Caco-2 (cell line): ENCODE results near the gene SLAMF6. TPM values are rescaled to one million over a fixed set of nuclear protein-coding genes. Genes with fewer than 3 reads are reported as not detected.

Experiments
- BruUV-seq: library from RNA; stranded (reverse); fragments of 400-500 nt; replicated peaks from 2 replicates; lab custom pipeline; 2021; lab: Mats Ljungman, UMichigan
- CTCF ChIA-PET: fragments of 300-600 bp; sonication (Branson Sonifier 250); formaldehyde crosslinking; loops from one replicate; lab custom pipeline; 2022; ENCODE audit warnings: antibody characterized with exemption; lab: Charles Lee
- POLR2A ChIA-PET: fragments of 300-600 bp; sonication (Branson Sonifier 250); formaldehyde crosslinking; loops from one replicate; lab custom pipeline; 2022; ENCODE audit warnings: antibody characterized with exemption; lab: Charles Lee
- DNase-seq, 2 experiments: peaks; one replicate each; pipeline versions ENCODE4 v3.0.0 to v3.0.0-alpha.2; 2020 to 2022
- H3K27me3 ChIP-seq: replicated peaks from 2 replicates; pipeline ENCODE4 v1.6.0; 2011; ENCODE audit warnings: low read length; ENCODE audit not compliant: control insufficient read depth, insufficient read depth
- H3K36me3 ChIP-seq: 2 replicates; pipeline ENCODE4 v1.5.1; 2011; ENCODE audit warnings: low read length; ENCODE audit not compliant: control insufficient read depth, insufficient read depth
- H3K4me1 ChIP-seq: fragments of 250-450 bp; sonication (Bioruptor Pico); 2 replicates; pipeline ENCODE4 v1.5.1; 2020; ENCODE audit warnings: mild to moderate bottlenecking
- H3K4me3 ChIP-seq: 2 replicates; pipeline ENCODE4 v1.5.1; 2011; ENCODE audit warnings: low read depth, mild to moderate bottlenecking, control low read depth, low read length
- H3K9me3 ChIP-seq: fragments of 250-450 bp; sonication (Bioruptor Pico); 2 replicates; pipeline ENCODE4 v1.5.1; 2020; ENCODE audit warnings: mild to moderate bottlenecking, moderate library complexity
- H3K27ac Mint-ChIP-seq: one replicate; pipeline ENCODE4 v1.8.0; 2022; ENCODE audit warnings: mixed read lengths; ENCODE audit not compliant: unreplicated experiment
- H3K27me3 Mint-ChIP-seq: one replicate; pipeline ENCODE4 v1.8.0; 2022; ENCODE audit warnings: mixed read lengths; ENCODE audit not compliant: insufficient read depth, unreplicated experiment
- H3K36me3 Mint-ChIP-seq: one replicate; pipeline ENCODE4 v1.8.0; 2022; ENCODE audit warnings: mild to moderate bottlenecking, mixed read lengths; ENCODE audit not compliant: insufficient read depth, unreplicated experiment
- H3K4me1 Mint-ChIP-seq: one replicate; pipeline ENCODE4 v1.8.0; 2022; ENCODE audit warnings: low read depth, mixed read lengths; ENCODE audit not compliant: unreplicated experiment
- H3K4me3 Mint-ChIP-seq: one replicate; pipeline ENCODE4 v1.8.0; 2022; ENCODE audit warnings: mild to moderate bottlenecking, moderate library complexity, mixed read lengths; ENCODE audit not compliant: unreplicated experiment
- H3K9me3 Mint-ChIP-seq: one replicate; pipeline ENCODE4 v1.8.0; 2022; ENCODE audit warnings: mixed read lengths; ENCODE audit not compliant: unreplicated experiment
- intact Hi-C: fragments of 100-400 bp; cut with micrococcal nuclease; formaldehyde crosslinking; loops from one replicate; pipeline ENCODE4 v1.10.0; 2022; ENCODE audit not compliant: unreplicated experiment
- total RNA-seq: library from RNA; stranded (reverse); gene quantifications from 2 replicates; pipeline ENCODE4 v1.2.3, GENCODE V29; 2022
- TF ChIP-seq, protein P1 (sequence below), 2 experiments: fragments of 200-600 bp in 1 of 2; IDR thresholded peaks; 1 replicate in 1 of 2; 2 replicates in 1 of 2; pipeline versions ENCODE4 v1.5.1 to v1.8.0; 2011 to 2022; ENCODE audit warnings: antibody characterized with exemption in 1 of 2, control low read depth in 1 of 2, inconsistent platforms in 1 of 2, low read depth in 1 of 2, low read length in 1 of 2, mild to moderate bottlenecking in 1 of 2, moderate library complexity in 1 of 2; ENCODE audit not compliant: insufficient read depth in 1 of 2, severe bottlenecking in 1 of 2, unreplicated experiment in 1 of 2

SLAMF6 gene
- total RNA-seq, 1 experiment from 2014 or later = not detected

DNA sequence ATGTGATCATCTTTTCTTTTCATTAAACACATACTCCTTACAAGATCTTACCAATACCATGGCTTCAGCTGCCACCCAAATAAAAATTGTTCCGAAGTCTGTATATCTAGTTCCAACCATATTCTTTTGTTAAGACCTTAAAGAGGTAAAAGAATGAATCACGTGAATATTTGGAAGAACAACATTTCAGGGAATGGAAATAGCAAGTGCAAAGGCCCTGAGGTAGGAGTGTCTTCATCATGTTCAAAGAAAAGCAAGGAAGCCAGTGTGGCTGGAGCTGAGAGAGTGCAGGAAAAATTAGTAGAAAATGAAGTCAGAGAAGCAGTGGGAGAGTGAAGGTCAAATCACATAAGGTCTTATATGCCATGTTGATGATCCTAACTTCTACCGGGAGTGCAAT is 50.9 kb downstream of the SLAMF6 start:
- no peak overlapping the region for H3K27ac Mint-ChIP-seq
- no peak overlapping the region for H3K4me3 Mint-ChIP-seq
- Histone ChIP-seq H3K9me3 (no peaks in the 10 kb centered on the region), H3K27me3 (no peaks in the 10 kb centered on the region; the same call in 1 of the 2 replicates), H3K36me3 (no peaks in the 10 kb centered on the region), H3K4me3 (no peak overlapping the region), H3K4me1 (no peaks in the 10 kb centered on the region)
- ChIA-PET CTCF (no interaction called here), POLR2A (no interaction called here)
- intact Hi-C loops = no loop called here
- no peaks in the 10 kb centered on the region for H3K36me3 Mint-ChIP-seq
- DNase-seq = no peak
- no peaks in the 10 kb centered on the region for H3K9me3 Mint-ChIP-seq
- TF ChIP-seq, protein P1, sequence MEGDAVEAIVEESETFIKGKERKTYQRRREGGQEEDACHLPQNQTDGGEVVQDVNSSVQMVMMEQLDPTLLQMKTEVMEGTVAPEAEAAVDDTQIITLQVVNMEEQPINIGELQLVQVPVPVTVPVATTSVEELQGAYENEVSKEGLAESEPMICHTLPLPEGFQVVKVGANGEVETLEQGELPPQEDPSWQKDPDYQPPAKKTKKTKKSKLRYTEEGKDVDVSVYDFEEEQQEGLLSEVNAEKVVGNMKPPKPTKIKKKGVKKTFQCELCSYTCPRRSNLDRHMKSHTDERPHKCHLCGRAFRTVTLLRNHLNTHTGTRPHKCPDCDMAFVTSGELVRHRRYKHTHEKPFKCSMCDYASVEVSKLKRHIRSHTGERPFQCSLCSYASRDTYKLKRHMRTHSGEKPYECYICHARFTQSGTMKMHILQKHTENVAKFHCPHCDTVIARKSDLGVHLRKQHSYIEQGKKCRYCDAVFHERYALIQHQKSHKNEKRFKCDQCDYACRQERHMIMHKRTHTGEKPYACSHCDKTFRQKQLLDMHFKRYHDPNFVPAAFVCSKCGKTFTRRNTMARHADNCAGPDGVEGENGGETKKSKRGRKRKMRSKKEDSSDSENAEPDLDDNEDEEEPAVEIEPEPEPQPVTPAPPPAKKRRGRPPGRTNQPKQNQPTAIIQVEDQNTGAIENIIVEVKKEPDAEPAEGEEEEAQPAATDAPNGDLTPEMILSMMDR (IDR thresholded peaks at IDR 0.05; ENCODE audit: insufficient read depth in 1 of 2, low read depth in 1 of 2, low read length in 1 of 2, severe bottlenecking in 1 of 2, unreplicated experiment in 1 of 2) = no peak
- H3K27me3 Mint-ChIP-seq = peaks cover 6% of the 10 kb centered on the region
- BruUV-seq = no TSS peak
- no peaks in the 10 kb centered on the region for H3K4me1 Mint-ChIP-seq

DNA sequence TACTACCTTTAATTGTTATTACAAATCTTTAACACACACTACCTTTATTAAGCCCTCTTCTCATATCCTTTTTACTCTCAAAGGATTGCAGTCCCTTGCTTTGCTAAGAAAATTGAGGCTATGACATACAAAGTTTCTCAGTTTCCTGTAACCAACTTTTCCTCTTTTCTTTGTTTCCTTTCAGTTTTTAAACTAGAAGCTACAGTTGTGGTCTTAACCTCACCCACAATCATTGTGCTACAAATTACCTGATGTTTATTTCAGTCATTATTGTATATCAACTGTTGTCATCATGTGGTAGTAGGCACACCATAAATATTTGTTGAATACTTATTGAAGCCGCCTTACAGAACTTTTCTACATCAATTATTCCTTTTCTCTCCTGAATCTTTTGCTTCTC is 51.8 kb downstream of the SLAMF6 start:
- no TSS peak for BruUV-seq
- H3K27me3 Mint-ChIP-seq = peaks cover 6% of the 10 kb centered on the region
- DNase-seq = no peak
- Histone ChIP-seq H3K4me3 (no peak overlapping the region), H3K9me3 (no peaks in the 10 kb centered on the region), H3K4me1 (no peaks in the 10 kb centered on the region), H3K27me3 (no peaks in the 10 kb centered on the region; the same call in 1 of the 2 replicates), H3K36me3 (no peaks in the 10 kb centered on the region)
- H3K4me1 Mint-ChIP-seq = no peaks in the 10 kb centered on the region
- no peak overlapping the region for H3K27ac Mint-ChIP-seq
- H3K4me3 Mint-ChIP-seq = no peak overlapping the region
- intact Hi-C loops = no loop called here
- TF ChIP-seq, protein P1 (IDR thresholded peaks at IDR 0.05; ENCODE audit: insufficient read depth in 1 of 2, low read depth in 1 of 2, low read length in 1 of 2, severe bottlenecking in 1 of 2, unreplicated experiment in 1 of 2) = no peak
- H3K9me3 Mint-ChIP-seq = no peaks in the 10 kb centered on the region
- POLR2A ChIA-PET = no interaction called here
- CTCF ChIA-PET = no interaction called here
- no peaks in the 10 kb centered on the region for H3K36me3 Mint-ChIP-seq

DNA sequence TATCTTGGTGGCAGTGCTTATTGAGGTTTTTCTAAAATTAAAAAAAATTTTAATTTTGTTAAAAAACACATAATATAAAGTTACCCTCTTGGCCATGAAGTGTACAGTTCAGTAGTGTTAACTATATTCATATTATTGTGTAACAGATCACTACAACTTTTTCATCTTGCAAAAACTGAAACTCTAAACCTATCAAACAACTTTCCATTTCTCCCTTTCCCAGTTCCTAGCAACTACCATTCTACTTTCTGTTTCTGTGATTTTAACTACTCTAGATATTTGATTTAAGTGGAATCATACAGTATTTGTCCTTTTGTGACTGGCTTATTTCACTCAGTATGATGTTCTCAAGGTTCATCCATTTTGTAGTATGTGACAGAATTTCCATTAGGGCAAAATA is 55.5 kb downstream of the SLAMF6 start:
- Histone ChIP-seq H3K9me3 (no peaks in the 10 kb centered on the region), H3K36me3 (no peaks in the 10 kb centered on the region), H3K4me1 (no peaks in the 10 kb centered on the region), H3K27me3 (no peaks in the 10 kb centered on the region; the same call in 1 of the 2 replicates), H3K4me3 (no peak overlapping the region)
- Mint-ChIP-seq H3K27ac (no peak overlapping the region), H3K4me3 (no peak overlapping the region), H3K36me3 (no peaks in the 10 kb centered on the region), H3K9me3 (no peaks in the 10 kb centered on the region), H3K4me1 (no peaks in the 10 kb centered on the region), H3K27me3 (peaks cover 16% of the 10 kb centered on the region)
- TF ChIP-seq, protein P1 (IDR thresholded peaks at IDR 0.05; ENCODE audit: insufficient read depth in 1 of 2, low read depth in 1 of 2, low read length in 1 of 2, severe bottlenecking in 1 of 2, unreplicated experiment in 1 of 2) = no peak
- DNase-seq = no peak
- CTCF ChIA-PET = no interaction called here
- POLR2A ChIA-PET = no interaction called here
- no TSS peak for BruUV-seq
- intact Hi-C loops = no loop called here
